Activated CD4-positive, alpha-beta T cell treated with anti-CD3 and anti-CD28 coated beads, Interleukin-2, amount 50 U/mL, for 1 hour (primary cell): Measurements from ENCODE around the gene SENP6.
A peak's percentile ranks its signal among the peaks of the same experiment; 100 is the strongest.

Experiments used
- DNase-seq: peaks from one replicate; pipeline ENCODE4 v3.0.0-alpha.2; 2020

SENP6 gene

DNA sequence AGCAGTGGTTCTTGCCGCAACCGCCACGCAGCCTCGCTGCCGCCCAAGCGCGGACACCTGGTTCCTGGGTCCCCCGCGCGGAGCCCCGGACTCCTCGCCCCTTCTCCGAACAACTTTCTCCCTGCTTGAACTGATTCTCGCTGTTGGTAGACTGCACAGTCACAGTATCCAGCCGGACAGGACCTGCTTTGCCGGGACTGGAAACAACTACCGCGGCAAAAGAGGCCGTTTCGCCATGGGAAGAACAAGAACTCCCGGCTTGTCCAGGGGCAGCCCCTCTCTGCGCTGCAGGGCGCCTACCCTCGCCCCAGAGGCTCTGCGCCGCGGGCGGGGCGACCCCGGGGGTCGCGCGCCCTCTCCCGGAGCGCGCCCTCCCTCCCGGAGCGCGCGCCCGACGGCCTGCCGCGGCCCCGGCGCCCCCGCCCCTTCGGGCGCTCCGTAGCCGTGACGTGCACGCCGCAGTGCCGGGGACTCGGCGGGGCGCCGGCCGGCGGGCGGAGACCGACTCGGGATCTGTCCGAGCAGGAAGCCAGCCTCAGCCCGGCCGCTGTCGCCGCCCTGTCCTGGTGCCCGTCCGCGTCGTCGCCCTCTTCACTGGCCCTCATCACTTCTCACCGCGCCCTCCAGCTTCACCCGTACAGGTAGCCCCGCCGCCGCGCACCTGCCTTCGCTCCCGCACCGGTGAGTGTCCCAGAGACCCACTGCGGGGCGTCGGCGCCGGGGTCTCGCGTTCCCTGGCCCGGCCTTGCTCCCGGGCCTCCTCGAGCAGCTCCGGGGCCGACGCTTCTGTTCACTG is 147.3 kb downstream of the SENP6 start, which contains the start of gene MYO6:
MYO6 (plus strand) TSS at position 497 of the 796 bp plus-strand sequence. CDS start 68,309 bp downstream, outside the sequence.
- DNase-seq: peak; percentile 11

GRCh38 chr6:75751443-75751842 is 149.8 kb downstream of the SENP6 start:
- DNase-seq: no peak

DNA sequence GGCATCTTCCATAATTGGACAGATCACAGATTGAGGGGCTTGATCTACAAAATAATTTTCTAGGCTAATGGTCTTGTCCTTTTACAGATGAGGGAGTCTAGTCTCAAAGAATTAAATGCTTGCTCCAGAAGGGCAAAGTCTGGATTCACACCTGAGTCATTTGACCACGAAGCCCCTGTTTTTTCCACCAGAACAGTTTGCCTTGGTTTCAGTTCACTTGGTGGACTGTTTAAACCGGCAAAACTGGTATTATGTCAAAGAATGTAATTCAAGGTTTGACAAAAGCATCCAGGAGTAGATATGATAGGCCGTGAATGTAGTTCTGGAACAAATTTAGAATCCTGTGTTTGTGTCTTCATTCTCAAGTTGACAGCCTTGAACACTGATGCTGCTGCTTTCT is 150.7 kb downstream of the SENP6 start:
- no peak for DNase-seq

- DNase-seq: no peak
Measured at GRCh38 chr6:75755704-75756103, 154.0 kb downstream of the SENP6 start.

DNA sequence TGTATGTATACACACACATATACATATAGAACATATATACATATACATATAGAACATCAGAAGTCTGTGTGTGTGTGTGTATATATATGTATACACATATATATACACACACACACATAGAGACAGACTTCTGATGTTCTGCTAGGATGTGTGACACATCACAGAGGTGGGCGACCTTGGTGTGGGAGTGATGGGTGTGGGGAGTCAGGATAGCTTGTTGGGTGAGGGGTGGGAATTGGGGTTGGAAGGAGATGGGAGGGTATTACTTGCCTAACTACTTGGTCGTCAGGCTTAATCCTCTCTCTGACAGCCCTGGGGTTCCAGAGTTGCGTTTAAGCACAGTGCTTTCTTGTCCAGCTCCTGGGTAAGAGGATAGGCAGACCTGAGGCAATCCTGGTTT is 155.6 kb downstream of the SENP6 start:
- DNase-seq: no peak

- DNase-seq: no peak
Measured at GRCh38 chr6:75758061-75758460, 156.4 kb downstream of the SENP6 start.

GRCh38 chr6:75759207-75759606 is 157.5 kb downstream of the SENP6 start:
- no peak for DNase-seq

DNA sequence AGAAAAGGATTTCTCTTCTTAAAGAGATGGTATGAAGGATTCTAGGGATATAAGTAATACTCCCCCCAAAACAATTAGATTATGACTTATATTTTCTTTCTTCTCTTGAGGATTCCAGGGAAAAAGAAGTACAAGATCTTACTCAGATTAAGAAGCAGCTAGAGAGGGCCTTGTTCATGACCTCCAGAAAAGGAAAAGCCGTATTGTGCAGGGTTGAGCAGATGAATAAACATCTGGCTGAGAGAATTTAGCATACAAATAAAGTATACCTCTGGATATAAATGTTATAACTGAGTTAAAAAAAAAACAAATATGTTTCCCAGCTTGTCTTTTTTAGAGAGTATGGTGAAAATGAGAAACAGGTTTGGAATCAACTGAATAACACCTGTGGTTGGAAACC is 158.6 kb downstream of the SENP6 start:
- DNase-seq: no peak

GRCh38 chr6:75761489-75761888 is 159.8 kb downstream of the SENP6 start:
- no peak for DNase-seq

GRCh38 chr6:75762063-75762462 is 160.4 kb downstream of the SENP6 start:
- DNase-seq: no peak

GRCh38 chr6:75766387-75766786 is 164.7 kb downstream of the SENP6 start:
- no peak for DNase-seq
